RWPE1 (cell line): ENCODE measurements around the gene TOB2.

Source experiments
- CTCF ChIA-PET: fragments of 350-600 bp; sonication (Branson Sonifier 250); formaldehyde crosslinking; extraction: SDS; loops from one replicate; lab custom pipeline; 2021; lab: Yijun Ruan, JAX
- POLR2A ChIA-PET: fragments of 400-600 bp; formaldehyde crosslinking; extraction: SDS; loops from one replicate; lab custom pipeline; 2020; ENCODE audit warnings: antibody characterized with exemption; ENCODE audit not compliant: low non-redundant PET; lab: Yijun Ruan, JAX
- DNase-seq: peaks from one replicate; pipeline ENCODE4 v3.0.0; 2012; ENCODE audit warnings: low spot score
- H3K27ac ChIP-seq: fragments of 450-650 bp; 2 replicates; pipeline ENCODE4 v1.5.1; 2017
- CTCF ChIP-seq: fragments of 450-650 bp; conservative IDR thresholded peaks from 2 replicates; pipeline ENCODE4 v1.5.1; 2017; ENCODE audit warnings: low read depth, mild to moderate bottlenecking

Gene TOB2

GRCh38 chr22:41446639-41447434 lies at the start of gene TOB2:
TOB2 (minus strand) TSS chr22:41446801; CDS start chr22:41437345, 9,456 bp downstream.
- TF ChIP-seq CTCF, result no peak
- ChIA-PET POLR2A (interaction anchor here (0.8 to 1.0 kb wide), 4 partner anchors 9 to 70 kb away, joined by 3 to 9 read pairs (median 3); partner anchors contain the start of genes ACO2 and PHF5A), CTCF (no interaction called here)
- peak; percentile 80 for DNase-seq
- H3K27ac ChIP-seq, result peak within 1 kb of the TSS; percentile 96

GRCh38 chr22:41491374-41492100 lies 44.9 kb upstream of the TOB2 start:
- no peak for TF ChIP-seq CTCF
- POLR2A ChIA-PET, result interaction anchor here (0.7 kb wide), 1 partner anchor 11 kb away, joined by 3 read pairs; no protein-coding TSS in a partner anchor
- CTCF ChIA-PET, result no interaction called here
- no peak overlapping the region for H3K27ac ChIP-seq
- no peak for DNase-seq

GRCh38 chr22:41488596-41489385 lies 42.2 kb upstream of the TOB2 start:
- POLR2A ChIA-PET, result no interaction called here
- CTCF ChIA-PET, result no interaction called here
- no peak for TF ChIP-seq CTCF
- DNase-seq, result no peak
- H3K27ac ChIP-seq, result no peak overlapping the region

- ChIA-PET POLR2A (no interaction called here), CTCF (no interaction called here)
- no peak for TF ChIP-seq CTCF
Observed at GRCh38 chr22:41488076-41488475, 41.5 kb upstream of the TOB2 start.

GRCh38 chr22:41487037-41487935 lies 40.7 kb upstream of the TOB2 start:
- ChIA-PET POLR2A (no interaction called here), CTCF (no interaction called here)

More at GRCh38 chr22:41488076-41488475, 41.5 kb upstream of the TOB2 start:
- no peak overlapping the region for H3K27ac ChIP-seq
- DNase-seq, result no peak

More at GRCh38 chr22:41487037-41487935, 40.7 kb upstream of the TOB2 start:
- no peak for DNase-seq
- H3K27ac ChIP-seq, result peak overlapping the region; percentile 25
- TF ChIP-seq CTCF, result no peak
